ENCODE results near the gene VSIR.

The VSIR gene

DNA sequence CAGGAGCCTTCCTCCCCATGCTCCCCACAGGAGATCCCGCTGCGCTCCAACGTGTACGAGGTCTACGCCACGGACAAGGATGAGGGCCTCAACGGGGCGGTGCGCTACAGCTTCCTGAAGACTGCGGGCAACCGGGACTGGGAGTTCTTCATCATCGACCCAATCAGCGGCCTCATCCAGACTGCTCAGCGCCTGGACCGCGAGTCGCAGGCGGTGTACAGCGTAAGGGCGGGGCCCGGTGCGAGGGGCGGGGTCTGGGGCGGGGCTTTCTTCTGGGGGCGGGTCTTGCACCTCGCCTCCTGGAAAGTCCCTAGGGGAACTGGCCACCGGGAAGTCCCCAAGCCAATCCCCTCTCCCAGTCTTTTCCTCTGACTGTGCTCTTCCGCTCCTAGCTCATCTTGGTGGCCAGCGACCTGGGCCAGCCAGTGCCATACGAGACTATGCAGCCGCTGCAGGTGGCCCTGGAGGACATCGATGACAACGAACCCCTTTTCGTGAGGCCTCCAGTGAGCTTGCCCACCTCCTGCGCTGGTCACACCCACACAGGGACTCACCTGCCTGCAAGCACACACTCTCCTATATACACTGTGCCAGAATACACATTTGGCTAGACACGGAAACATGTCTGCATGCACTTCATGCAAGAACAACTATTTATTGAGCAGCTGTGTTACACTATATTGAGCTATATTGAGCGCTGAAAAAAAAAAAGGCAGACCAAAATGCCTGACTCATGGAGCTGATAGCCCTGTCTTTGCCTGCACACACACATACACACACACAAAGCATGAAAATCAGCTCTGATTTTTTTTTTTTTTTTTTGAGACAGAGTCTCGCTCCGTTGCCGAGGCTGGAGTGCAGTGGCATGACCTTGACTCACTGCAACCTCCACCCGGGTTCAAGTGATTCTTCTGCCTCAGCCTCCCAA, 32.7 kb upstream of the VSIR start:
- no peak overlapping the region for H3K4me3 ChIP-seq (ENCODE audit: low read length)
- TF ChIP-seq, protein P1, sequence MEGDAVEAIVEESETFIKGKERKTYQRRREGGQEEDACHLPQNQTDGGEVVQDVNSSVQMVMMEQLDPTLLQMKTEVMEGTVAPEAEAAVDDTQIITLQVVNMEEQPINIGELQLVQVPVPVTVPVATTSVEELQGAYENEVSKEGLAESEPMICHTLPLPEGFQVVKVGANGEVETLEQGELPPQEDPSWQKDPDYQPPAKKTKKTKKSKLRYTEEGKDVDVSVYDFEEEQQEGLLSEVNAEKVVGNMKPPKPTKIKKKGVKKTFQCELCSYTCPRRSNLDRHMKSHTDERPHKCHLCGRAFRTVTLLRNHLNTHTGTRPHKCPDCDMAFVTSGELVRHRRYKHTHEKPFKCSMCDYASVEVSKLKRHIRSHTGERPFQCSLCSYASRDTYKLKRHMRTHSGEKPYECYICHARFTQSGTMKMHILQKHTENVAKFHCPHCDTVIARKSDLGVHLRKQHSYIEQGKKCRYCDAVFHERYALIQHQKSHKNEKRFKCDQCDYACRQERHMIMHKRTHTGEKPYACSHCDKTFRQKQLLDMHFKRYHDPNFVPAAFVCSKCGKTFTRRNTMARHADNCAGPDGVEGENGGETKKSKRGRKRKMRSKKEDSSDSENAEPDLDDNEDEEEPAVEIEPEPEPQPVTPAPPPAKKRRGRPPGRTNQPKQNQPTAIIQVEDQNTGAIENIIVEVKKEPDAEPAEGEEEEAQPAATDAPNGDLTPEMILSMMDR (IDR thresholded peaks at IDR 0.05; ENCODE audit: insufficient read depth, low read depth, low read length, missing control alignments): no peak
- peak; percentile 61 for DNase-seq (ENCODE audit: low read depth)

DNA sequence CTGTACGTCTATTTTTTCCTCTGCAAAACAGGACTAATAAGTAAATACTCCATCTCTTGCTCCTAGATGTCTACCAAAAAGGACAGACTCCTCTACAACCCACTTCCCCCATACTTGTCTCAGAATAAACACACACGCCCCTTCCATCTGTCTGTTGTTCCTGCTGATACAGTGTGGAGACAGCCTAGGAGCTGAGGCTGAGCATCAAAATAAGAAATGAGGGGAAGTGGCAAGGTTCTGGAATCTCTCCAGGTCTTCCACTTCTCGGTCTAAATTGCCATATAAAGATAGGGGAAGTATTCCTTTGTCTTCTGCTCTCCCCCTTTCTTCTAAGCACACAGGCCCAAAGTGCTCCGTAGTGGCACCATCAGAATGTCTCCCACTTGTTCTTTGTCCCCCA, 30.8 kb upstream of the VSIR start:
- TF ChIP-seq, protein P1 (IDR thresholded peaks at IDR 0.05; ENCODE audit: insufficient read depth, low read depth, low read length, missing control alignments): no peak
- no peak overlapping the region for H3K4me3 ChIP-seq (ENCODE audit: low read length)
- DNase-seq (ENCODE audit: low read depth): no peak

DNA sequence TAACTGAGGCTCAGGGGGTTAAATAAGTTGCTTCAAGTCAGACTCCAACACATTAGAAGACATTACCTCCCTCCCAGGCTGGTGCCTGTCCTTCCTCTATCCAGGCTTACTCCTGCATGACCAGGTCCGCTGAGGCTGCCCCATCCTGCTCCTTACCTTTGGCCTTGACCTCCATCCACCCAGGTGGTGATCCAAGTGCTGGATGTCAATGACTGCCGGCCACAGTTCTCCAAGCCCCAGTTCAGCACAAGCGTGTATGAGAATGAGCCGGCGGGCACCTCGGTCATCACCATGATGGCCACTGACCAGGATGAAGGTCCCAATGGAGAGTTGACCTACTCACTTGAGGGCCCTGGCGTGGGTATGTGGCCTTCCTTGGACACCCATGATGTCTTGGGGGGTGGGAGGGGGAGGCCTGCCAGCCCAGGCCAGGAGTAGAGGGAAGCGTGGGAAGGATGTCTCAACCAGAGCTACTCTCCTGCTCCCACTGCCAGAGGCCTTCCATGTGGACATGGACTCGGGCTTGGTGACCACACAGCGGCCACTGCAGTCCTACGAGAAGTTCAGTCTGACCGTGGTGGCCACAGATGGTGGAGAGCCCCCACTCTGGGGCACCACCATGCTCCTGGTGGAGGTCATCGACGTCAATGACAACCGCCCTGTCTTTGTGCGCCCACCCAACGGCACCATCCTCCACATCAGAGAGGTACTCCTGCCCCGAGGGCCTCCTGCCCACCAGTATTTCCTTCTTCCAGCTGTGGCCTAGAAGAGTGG, 29.6 kb upstream of the VSIR start:
- no peak overlapping the region for H3K4me3 ChIP-seq (ENCODE audit: low read length)
- no peak for DNase-seq (ENCODE audit: low read depth)
- TF ChIP-seq, protein P1 (IDR thresholded peaks at IDR 0.05; ENCODE audit: insufficient read depth, low read depth, low read length, missing control alignments): no peak

DNA sequence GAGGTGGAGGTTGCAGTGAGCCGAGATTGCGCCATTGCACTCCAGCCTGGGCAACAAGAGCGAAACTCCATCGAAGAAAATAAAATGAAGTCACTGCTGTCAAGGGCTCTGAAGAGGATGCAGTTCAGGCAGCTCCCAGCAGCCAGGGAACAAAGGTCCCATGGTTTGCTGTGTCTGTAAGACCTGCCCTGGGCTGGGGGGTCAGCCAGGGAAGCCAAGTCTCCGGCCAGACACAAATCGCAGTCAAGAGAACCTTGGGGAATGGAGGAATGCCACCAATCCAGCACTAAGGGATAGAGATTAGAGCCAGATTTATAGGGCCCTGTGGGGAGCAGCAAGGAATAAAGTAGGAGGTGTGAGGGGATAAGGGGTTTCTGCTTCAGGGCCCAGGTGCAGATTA, 28.9 kb upstream of the VSIR start:
- DNase-seq (ENCODE audit: low read depth): no peak
- TF ChIP-seq, protein P1 (IDR thresholded peaks at IDR 0.05; ENCODE audit: insufficient read depth, low read depth, low read length, missing control alignments): no peak
- no peak overlapping the region for H3K4me3 ChIP-seq (ENCODE audit: low read length)

DNA sequence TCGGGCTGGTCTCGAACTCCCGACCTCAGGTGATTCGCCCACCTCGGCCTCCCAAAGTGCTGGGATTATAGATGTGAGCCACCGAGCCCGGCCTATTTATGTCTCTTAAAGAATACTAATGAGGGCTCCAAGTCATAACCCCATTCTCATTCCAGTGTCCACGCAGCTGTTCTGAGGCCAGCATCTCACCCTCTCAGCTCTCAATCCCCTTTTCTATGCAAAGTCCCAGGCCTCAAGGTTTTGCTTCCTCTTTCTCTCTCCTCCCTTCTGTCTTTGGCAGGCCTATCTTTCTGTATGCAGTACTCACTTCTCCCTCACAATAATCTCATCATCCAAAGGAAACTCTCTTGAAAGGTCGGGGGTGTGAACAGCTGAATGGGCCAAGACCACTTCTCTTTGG, 28.0 kb upstream of the VSIR start:
- no peak for DNase-seq (ENCODE audit: low read depth)
- H3K4me3 ChIP-seq (ENCODE audit: low read length): no peak overlapping the region
- TF ChIP-seq, protein P1 (IDR thresholded peaks at IDR 0.05; ENCODE audit: insufficient read depth, low read depth, low read length, missing control alignments): no peak

DNA sequence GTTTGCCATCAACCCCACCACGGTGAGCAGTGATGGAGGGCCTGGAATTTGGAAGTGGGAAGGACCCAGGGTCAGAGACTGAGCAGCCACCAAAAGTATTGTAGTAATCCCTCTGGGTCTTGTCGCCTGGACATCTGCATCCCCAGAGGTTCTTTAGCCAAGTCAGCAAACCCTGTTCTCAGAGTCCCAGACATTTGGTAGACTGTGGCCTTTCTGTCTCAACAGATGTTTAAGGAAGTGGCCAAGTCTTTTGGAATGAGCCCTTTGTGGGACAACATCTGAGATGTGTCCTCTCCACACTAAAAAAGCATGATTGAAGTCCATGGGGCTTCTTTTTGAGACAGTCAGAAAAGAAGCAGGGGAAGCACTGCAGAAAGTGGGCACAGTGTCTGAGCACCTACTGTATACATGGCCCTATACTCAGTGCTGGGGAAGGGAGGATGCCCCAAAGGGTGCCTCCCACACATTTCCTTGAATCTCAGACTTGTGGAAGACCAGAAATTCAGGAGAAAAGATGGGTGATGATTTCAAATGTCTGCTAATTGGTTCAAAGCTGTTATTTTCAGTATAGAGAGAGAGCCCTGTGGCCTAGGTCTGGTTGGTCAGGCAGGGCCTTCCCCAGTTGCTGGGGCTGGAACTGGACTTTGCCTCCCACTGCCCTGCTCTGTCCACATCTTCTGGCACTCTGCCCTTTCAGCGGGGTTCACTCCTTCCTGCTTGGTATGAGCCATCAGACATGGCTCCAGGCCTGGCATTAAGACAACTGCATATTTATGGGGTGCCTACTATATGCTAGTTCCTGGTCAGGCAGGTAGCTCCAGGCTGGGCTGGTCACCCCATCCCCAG, 26.5 kb upstream of the VSIR start:
- H3K4me3 ChIP-seq (ENCODE audit: low read length): no peak overlapping the region
- DNase-seq (ENCODE audit: low read depth): no peak
- TF ChIP-seq, protein P1 (IDR thresholded peaks at IDR 0.05; ENCODE audit: insufficient read depth, low read depth, low read length, missing control alignments): no peak
